ENCODE data around the gene ATAD3A.
A peak's percentile ranks its signal among the peaks of the same experiment; 100 is the strongest.

DNA sequence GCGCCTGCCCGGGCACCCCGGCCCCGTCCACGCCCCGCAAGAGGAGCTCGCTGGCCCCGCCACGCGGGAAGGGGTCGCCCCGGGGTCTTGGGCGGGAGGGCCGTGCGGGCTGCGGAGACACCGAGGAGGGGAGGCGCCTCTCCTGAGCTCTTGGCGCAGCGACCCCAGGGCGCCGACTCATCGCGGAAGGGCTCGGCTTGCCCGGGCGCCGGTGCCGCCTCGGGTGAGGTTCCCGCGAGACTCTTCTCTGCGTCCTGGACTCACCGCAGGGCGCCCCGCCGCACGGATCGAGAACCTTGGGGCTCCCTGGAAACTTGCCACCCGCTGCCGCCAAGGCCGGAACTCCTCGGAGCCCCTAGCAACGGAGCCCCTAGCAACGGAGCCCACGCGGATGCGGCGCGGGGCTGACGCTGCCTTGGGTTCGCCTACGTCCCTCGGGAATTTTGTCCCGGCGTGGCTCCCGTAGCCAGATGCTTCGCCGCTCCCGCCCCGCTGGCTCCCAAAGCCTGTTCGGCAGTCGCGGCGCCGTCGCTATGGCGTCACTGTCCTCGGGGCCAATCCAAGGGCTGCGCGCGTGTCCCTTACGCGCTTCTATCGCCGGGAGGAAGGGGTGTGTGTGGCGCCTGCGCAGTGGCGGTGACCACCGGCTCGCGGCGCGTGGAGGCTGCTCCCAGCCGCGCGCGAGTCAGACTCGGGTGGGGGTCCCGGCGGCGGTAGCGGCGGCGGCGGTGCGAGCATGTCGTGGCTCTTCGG lies at the start of gene ATAD3A:
- TF ChIP-seq, protein P1, sequence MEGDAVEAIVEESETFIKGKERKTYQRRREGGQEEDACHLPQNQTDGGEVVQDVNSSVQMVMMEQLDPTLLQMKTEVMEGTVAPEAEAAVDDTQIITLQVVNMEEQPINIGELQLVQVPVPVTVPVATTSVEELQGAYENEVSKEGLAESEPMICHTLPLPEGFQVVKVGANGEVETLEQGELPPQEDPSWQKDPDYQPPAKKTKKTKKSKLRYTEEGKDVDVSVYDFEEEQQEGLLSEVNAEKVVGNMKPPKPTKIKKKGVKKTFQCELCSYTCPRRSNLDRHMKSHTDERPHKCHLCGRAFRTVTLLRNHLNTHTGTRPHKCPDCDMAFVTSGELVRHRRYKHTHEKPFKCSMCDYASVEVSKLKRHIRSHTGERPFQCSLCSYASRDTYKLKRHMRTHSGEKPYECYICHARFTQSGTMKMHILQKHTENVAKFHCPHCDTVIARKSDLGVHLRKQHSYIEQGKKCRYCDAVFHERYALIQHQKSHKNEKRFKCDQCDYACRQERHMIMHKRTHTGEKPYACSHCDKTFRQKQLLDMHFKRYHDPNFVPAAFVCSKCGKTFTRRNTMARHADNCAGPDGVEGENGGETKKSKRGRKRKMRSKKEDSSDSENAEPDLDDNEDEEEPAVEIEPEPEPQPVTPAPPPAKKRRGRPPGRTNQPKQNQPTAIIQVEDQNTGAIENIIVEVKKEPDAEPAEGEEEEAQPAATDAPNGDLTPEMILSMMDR (IDR thresholded peaks at IDR 0.05), result peak in 1 of 3 donors; percentile 18
- TF ChIP-seq POLR2A (IDR thresholded peaks at IDR 0.05), result peak; percentile 55

All from ovary (tissue), 3 donors.